Lung (tissue), 12 donors: ENCODE measurements around the gene DMRT3. TPM values are rescaled to one million over a fixed set of nuclear protein-coding genes. Genes with fewer than 3 reads are reported as not detected.

Experiments
- ATAC-seq: fragments of 200-7000 bp; cut with Tn5 transposase; one replicate; pipeline ENCODE4 v1.9.1; 2020; ENCODE audit warnings: moderate number of reproducible peaks; ENCODE audit not compliant: insufficient read depth, low FRiP score
- DNase-seq, 3 donors: peaks; one replicate each; pipeline ENCODE4 v3.0.0-alpha.2; 2013 to 2017
- H3K27ac ChIP-seq, 2 donors: one replicate each; pipeline ENCODE4 v1.5.1; 2013; ENCODE audit warnings: mild to moderate bottlenecking in 2 of 2, moderate library complexity in 2 of 2, control low read depth in 1 of 2, inconsistent platforms in 1 of 2, low read depth in 1 of 2, low read length in 1 of 2
- H3K27me3 ChIP-seq, 3 donors: one replicate each; pipeline ENCODE4 v1.5.1; 2013; ENCODE audit warnings: low read length in 2 of 3; ENCODE audit not compliant: control insufficient read depth in 3 of 3, insufficient read depth in 3 of 3
- H3K36me3 ChIP-seq, 4 donors: one replicate each; pipeline ENCODE4 v1.5.1; 2013; ENCODE audit warnings: low read length in 4 of 4, mild to moderate bottlenecking in 1 of 4, moderate library complexity in 1 of 4; ENCODE audit not compliant: control insufficient read depth in 4 of 4, insufficient read depth in 4 of 4
- H3K4me1 ChIP-seq, 5 donors: one replicate each; pipeline ENCODE4 v1.5.1; 2013; ENCODE audit warnings: low read length in 5 of 5, mild to moderate bottlenecking in 2 of 5, moderate library complexity in 1 of 5; ENCODE audit not compliant: control insufficient read depth in 5 of 5, insufficient read depth in 5 of 5
- H3K4me3 ChIP-seq: one replicate; pipeline ENCODE4 v1.5.1; 2013; ENCODE audit warnings: mild to moderate bottlenecking, control low read depth, moderate library complexity
- H3K9ac ChIP-seq, 2 donors: one replicate each; pipeline ENCODE4 v1.5.1; 2013; ENCODE audit warnings: low read length in 2 of 2, control low read depth in 1 of 2; ENCODE audit not compliant: insufficient read depth in 1 of 2
- H3K9me3 ChIP-seq, 4 donors: one replicate each; pipeline ENCODE4 v1.5.1; 2013; ENCODE audit warnings: low read length in 3 of 4, mild to moderate bottlenecking in 1 of 4, moderate library complexity in 1 of 4; ENCODE audit not compliant: control insufficient read depth in 4 of 4, insufficient read depth in 3 of 4
- WGBS, 2 donors: extraction: QIAGEN DNeasy Blood & Tissue Kit; methylation state at CpG; one replicate each; pipeline ENCODE4 v1.1.7; 2013; 5-methylcytosine and 5-hydroxymethylcytosine counted together
- polyA plus RNA-seq, 2 donors: library from polyadenylated mRNA; stranded (reverse); fragments of 200-250 nt; gene quantifications; one replicate each; pipeline ENCODE4 v1.2.1, GENCODE V29; 2013
- total RNA-seq, 2 donors: library from RNA; depleted of rRNA in 1 of 2; stranded (reverse); fragments of >200 nt in 1 of 2; gene quantifications; one replicate each; pipeline ENCODE4 v1.2.1, GENCODE V29; 2014 to 2021
- TF ChIP-seq, protein P1 (sequence below): IDR thresholded peaks from 2 replicates; pipeline ENCODE4 v1.5.1; 2012; ENCODE audit warnings: mild to moderate bottlenecking; ENCODE audit errors: control extremely low read depth, extremely low read depth
- donor health status: control.
- donor health status: control.
- donor health status: Bipolar disorder and iron deficiency.
- donor health status: healthy.
- donor health status: DM: yes; HTN: yes; CAD: no.

DMRT3 gene
- total and polyA plus RNA-seq, 4 donors, result 0.13 to 0.20 TPM; not detected in 2

DNA sequence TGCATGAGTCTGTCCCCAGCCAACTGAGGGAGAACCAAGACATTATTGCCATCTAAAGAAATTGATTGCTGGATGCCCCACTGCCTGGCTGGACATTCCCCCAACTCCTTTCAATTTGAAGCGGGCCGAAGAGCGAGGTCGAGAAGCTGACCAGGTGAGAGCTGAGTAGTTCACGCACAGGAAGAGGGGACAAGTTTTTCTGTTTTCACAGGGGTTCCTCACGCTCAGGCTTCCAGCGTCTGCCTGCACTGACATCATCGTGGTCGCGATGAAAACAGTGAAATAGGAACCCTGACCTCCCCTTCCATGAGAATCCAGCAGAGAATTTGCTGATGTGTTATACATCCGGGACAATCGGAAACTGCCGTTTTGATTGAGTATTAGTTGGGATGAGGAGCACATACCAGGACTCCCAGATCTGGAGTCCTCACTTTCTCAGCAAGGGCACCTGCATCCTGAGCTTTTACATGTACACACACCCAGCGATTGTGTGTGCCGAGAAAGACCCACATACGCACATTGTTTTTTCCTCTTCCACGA lies 3.1 kb upstream of the DMRT3 start:
- Histone ChIP-seq H3K4me1 (peaks cover 0 to 30% (median 0%) of the 10 kb centered on the region in 5 donors), H3K4me3 (no peak overlapping the region)
- no peak for DNase-seq

DNA sequence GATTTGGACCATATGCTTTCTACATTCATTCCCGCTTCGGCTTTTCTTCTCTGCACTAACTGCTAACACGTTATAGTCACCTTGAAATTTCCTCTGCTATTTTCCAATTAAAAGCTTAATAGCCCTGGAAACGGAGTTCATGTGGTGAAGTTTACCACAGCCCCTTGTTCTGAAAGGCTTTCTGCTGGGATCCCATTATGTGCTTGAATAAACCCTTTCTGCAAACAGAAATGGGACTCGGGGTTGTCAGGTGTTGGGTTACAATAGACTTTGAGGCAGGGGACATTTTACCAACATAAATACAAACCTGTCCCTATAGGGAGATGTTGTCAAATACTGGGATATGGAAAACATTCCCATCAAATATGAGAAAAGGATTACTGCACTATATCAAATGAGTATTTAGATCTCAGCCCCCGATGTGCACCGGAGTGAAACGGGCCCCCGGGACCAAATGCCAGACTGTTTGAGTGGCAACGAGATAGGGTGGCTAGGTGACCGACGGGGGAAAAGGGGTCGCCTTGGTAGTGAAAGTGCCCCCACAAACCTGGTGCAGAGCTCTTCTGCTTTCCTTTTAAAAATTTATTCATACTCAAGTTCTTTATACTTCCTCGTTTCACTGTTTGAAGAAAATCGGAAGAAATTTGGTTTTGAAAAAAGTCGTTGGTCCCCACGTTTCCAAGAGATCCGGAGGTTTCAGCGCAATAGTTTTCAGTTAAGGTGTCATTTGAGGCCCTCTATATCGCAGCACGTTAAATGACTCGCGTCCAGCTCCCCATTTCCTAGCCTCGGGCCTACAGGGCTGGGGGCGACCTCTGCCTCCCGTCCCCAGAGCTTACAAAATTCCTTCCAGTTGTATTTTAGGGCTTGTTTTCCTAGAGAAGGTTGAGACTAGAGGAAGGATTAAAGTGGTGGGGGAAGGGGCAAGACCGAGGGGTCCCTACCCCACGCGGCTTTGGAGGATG lies 2.1 kb upstream of the DMRT3 start:
- Histone ChIP-seq H3K9me3 (peaks cover 0 to 31% (median 0%) of the 10 kb centered on the region in 4 donors), H3K9ac (no peak overlapping the region), H3K4me3 (no peak overlapping the region), H3K27me3 (peaks cover 42 to 92% (median 82%) of the 10 kb centered on the region in 3 donors), H3K27ac (no peak overlapping the region), H3K4me1 (peaks cover 0 to 30% (median 0%) of the 10 kb centered on the region in 5 donors), H3K36me3 (no peaks in the 10 kb centered on the region)
- no peak for DNase-seq
- TF ChIP-seq, protein P1, sequence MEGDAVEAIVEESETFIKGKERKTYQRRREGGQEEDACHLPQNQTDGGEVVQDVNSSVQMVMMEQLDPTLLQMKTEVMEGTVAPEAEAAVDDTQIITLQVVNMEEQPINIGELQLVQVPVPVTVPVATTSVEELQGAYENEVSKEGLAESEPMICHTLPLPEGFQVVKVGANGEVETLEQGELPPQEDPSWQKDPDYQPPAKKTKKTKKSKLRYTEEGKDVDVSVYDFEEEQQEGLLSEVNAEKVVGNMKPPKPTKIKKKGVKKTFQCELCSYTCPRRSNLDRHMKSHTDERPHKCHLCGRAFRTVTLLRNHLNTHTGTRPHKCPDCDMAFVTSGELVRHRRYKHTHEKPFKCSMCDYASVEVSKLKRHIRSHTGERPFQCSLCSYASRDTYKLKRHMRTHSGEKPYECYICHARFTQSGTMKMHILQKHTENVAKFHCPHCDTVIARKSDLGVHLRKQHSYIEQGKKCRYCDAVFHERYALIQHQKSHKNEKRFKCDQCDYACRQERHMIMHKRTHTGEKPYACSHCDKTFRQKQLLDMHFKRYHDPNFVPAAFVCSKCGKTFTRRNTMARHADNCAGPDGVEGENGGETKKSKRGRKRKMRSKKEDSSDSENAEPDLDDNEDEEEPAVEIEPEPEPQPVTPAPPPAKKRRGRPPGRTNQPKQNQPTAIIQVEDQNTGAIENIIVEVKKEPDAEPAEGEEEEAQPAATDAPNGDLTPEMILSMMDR, result no peak
- WGBS, 2 donors, result 6 to 9% methylated on average over 29 of the region's 29 CpGs
- no peak for ATAC-seq

More for the DNA sequence above, 3.1 kb upstream of the DMRT3 start:
- H3K9ac ChIP-seq, result no peak overlapping the region
- no peaks in the 10 kb centered on the region for H3K36me3 ChIP-seq
- WGBS, 2 donors, result 12 to 17% methylated on average over 17 of the region's 17 CpGs
- H3K27me3 ChIP-seq, result peaks cover 40 to 92% (median 82%) of the 10 kb centered on the region in 3 donors
- TF ChIP-seq, protein P1, result no peak
- ATAC-seq, result no peak
- H3K9me3 ChIP-seq, result peaks cover 0 to 30% (median 0%) of the 10 kb centered on the region in 4 donors
- no peak overlapping the region for H3K27ac ChIP-seq

DNA sequence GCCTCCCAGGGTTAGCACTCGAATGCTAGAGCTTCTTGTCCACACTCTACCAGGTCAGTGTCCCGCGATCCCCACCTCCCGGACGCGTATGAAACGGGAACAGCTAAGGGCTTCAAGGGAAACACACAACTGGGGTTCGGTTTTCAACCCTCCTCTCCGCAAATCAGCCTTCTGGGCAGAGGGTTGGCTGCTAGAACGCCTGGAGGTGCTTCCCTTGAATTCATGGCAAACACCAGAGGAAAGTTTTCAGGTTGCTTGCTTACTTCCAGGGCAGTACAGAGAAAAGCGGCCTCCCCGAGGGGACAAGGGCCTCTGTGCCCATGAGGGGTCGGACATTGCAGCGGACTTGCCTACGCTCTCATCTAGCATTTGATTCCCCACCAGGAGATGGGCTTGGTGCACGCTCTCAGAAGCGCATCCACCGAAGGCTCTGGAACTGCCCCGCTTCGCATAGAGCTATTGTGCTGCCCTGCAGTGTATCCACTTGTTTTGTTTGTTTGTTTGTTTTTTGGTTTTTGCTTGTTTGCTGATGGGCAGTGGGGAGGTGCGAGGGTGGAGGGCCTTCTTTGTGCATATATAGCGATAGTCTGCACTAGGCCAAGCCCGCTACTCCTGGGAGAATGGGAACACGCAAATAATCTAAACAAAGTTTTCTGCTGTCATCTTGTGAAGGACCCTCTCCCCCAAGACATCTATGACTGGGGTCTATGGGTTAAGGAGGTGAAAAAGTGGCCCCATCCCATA lies 1.3 kb upstream of the DMRT3 start:
- H3K27ac ChIP-seq, result no peak overlapping the region
- H3K36me3 ChIP-seq, result no peaks in the 10 kb centered on the region
- ATAC-seq (no peak), DNase-seq (no peak)
- H3K27me3 ChIP-seq, result peaks cover 40 to 92% (median 82%) of the 10 kb centered on the region in 3 donors
- no peak overlapping the region for H3K4me3 ChIP-seq
- WGBS, 2 donors, result 10 to 13% methylated on average over 24 of the region's 24 CpGs
- H3K9ac ChIP-seq, result no peak overlapping the region
- peaks cover 0 to 30% (median 0%) of the 10 kb centered on the region in 5 donors for H3K4me1 ChIP-seq
- TF ChIP-seq, protein P1, result no peak
- H3K9me3 ChIP-seq, result peaks cover 0 to 24% (median 0%) of the 10 kb centered on the region in 4 donors
